ENCODE measurements around the gene PRDM5.

The PRDM5 gene

DNA sequence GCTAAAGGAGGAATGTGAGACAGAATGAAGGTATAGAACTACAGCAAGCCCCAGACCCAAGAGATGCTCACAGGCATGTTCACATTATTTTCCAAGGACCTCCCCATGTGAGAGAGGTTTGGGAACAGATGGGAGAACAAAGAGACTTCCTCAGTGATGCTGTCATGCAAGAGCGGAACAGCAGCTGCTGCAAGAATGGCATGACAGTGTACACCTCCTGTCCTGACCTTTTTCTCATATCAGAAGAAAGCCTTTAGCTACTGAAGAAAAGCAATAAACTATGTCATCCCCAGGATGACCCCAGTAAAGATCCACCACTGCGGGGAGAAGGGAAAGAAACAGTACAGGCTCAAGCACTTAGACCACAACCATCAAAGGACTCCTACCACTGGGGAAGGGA, 7.2 kb downstream of the PRDM5 start:
- H3K4me3 ChIP-seq (ENCODE audit: low read depth, low read length): no peak overlapping the region

DNA sequence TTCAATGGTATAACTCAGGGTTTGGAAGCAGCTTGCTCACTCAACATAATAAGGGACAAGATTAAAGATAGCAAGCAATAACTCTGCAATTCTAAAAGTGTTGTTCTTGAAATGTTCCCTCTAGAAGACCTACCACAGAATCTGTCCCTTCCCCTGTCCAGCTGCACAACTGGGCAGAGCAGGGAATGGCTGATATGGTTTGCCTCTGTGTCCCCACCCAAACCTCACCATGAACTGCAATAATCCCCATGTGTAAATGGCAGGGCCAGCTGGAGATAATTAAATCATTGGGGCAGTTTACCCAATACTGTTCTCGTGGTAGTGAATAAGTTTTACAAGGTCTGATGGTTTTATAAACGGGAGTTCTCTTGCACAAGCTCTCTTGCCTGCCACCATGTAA, 19.1 kb downstream of the PRDM5 start:
- no peak overlapping the region for H3K4me3 ChIP-seq (ENCODE audit: low read depth, low read length)

DNA sequence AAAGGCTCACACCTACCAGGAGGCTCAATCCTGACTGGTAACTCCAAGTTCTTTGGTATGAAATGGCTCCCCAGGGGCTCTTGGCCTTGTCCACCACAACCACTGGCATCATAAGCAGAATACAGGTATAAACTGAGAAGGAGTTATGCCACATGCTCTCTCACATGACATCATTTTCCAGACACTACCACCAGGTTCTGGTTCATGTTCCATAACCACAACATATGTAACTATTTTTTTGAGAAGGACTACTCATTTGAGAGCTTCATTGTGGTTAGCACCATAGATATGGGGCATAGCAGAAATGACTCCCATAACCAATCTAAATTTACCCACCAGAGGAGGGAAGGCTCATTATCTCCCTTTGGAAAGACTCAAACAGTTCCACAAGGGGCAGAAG, 19.6 kb downstream of the PRDM5 start:
- H3K4me3 ChIP-seq (ENCODE audit: low read depth, low read length): no peak overlapping the region

DNA sequence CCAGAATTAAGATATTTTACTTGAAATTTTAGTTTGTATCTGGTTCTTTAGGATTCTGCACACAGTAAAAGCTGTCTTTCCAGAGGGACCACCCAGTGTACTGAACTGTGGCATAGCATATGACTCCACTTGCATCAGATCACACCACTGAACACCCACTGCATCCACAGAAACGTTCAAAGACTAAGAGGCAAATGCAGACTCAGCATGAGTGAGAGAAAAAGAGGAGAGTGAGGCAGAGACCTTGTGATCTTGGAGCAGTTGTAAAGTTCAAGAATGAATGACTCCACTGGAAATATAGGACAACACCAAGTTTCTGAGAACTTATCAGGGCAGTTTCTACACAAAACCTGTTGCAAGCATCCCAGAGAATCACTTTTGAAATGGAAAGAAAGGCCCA, 20.8 kb downstream of the PRDM5 start:
- H3K4me3 ChIP-seq (ENCODE audit: low read depth, low read length): no peak overlapping the region

DNA sequence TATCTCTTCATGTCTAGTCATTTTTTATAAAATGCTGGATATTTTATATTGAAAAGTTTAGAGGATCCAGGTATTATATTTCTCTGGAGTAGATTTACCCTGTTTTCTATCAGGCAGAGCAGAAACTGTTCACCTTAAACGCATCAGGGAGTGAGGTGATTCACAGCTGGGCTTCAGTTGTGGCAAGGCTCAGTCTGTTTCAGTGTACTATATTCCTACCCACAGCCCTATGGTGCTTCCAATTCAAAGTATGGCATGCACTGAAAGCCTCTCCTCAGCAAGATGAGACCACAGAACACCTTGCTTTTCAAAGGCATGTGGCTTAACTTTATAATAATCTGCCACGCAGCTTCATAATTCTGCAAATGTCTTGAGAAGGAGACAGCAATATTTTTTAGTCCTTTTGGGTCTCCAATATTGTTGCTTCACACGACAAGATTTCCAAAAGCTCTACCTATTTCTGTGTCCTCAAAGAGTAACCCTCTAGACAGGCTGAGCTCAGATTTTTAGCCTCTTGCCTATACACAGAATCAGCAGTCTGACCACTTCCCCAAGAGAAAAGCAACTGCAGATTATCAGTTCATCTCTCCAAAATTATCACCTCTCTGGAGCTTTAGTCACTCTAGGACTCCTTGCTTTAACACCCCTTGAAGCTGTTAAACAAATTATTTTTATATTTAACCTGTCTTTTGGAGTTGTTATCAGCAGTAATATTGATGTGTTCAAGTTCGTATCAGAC, 24.4 kb downstream of the PRDM5 start:
- no peak overlapping the region for H3K4me3 ChIP-seq (ENCODE audit: low read depth, low read length)

DNA sequence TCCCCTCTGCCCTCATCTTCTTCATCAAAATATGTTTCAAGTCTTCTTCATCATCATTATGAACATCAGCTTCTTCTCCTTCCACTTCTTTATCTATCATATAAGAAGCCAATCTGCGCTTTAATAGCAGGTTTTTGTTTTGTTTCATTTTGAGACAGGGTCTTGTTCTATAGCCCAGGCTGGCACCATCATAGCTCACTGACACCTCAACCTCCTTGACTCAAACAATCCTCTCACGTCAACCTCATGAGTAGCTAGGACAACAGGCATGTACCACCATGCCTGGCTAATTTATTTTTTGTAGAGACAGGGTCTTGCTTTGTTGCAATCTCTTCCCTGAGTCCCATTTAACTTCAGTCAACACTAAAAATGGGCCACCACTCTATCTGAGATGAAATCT, 27.0 kb downstream of the PRDM5 start:
- H3K4me3 ChIP-seq (ENCODE audit: low read depth, low read length): no peak overlapping the region

DNA sequence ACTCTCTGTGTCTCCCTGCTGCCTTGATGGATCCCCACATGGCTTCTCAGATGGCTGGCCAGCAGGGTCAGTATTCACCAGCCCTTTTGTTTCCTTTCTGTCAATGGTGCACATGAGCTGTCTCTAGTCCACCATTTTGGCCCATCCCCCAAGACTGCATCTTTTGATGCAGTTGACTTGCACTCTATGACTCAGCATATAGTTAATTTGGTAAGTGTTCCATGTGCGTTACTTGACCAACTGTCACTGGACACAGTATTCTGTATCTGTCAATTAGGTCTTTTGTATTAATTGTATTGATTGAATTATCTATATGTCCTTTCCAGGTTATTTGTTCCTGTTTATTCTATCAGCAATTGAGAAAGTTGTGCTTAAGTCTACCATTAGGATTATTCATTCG, 29.2 kb downstream of the PRDM5 start:
- H3K4me3 ChIP-seq (ENCODE audit: low read depth, low read length): no peak overlapping the region

DNA sequence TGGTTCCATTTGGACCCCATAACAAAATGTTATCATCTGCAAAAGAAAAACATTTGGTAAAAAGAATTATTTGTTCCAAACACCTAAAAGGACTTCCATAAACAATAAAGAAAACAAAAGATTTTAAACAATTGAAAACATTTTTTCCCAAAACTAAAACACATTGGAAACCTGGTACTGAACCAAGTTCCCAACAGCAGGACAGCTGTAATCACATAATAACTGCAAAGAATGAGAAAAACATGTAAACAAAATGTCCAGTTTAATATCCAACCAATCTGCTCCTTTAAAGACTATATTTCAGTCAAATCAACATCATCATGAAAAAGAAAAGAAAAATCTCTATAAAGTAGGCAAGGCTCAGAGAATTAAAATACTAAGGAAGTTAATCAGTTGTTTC, 36.3 kb downstream of the PRDM5 start:
- no peak overlapping the region for H3K4me3 ChIP-seq (ENCODE audit: low read depth, low read length)

DNA sequence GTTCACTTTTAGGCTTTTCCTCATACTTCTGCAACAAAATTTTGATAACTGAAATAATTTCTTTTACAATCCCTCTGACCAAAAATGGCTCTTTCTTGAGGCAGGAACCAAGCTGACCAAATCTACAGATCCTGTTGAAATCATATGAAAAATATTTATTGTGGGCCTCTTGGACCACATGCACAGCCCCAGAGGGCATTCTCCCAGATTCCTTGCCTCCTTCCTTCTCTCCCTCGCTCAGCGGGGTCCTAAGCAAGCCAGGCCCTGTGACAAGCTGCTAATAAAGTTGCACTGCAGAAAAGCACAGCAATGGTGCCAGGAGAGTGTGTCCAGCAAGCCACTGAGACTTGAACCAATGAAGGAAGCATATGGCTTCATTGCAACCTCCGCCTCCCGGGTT, 40.7 kb downstream of the PRDM5 start:
- no peak overlapping the region for H3K4me3 ChIP-seq (ENCODE audit: low read depth, low read length)

DNA sequence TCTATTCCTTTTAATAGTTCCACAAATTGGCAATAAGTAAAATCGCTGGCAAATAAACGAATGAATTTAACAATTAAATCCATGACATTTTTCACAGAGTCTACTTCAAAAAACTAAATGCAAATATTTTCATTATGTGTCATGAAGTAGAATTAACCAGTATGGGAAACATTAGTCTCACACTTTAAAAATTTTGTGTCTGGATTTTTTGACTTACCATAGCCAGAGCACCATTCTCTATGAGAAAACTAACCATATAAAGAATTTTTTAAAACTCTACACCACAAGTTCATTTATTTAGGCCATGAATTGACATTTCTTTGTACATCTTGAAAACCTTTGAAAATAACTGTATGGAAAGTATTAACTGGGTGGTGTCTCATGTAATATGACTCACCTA, 41.2 kb downstream of the PRDM5 start:
- H3K4me3 ChIP-seq (ENCODE audit: low read depth, low read length): no peak overlapping the region

DNA sequence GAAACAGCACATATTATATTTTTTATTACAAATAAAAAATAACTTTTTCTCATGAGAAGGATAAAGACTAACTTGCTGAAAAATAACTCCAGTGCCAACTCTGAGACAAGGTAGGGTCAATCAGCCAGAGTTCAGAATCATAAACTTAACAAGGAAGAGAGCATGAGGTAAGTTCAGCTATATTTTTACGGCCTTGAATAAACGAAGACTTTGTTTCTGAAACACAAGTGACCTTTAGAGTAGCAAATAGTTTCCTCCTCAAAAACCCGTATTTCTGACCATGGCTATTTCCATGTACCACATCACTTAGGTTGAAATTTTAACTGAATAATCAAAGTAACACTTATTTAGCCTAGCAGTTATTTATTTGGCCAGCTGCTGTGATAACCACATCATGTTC, 45.5 kb downstream of the PRDM5 start:
- H3K4me3 ChIP-seq (ENCODE audit: low read depth, low read length): no peak overlapping the region

DNA sequence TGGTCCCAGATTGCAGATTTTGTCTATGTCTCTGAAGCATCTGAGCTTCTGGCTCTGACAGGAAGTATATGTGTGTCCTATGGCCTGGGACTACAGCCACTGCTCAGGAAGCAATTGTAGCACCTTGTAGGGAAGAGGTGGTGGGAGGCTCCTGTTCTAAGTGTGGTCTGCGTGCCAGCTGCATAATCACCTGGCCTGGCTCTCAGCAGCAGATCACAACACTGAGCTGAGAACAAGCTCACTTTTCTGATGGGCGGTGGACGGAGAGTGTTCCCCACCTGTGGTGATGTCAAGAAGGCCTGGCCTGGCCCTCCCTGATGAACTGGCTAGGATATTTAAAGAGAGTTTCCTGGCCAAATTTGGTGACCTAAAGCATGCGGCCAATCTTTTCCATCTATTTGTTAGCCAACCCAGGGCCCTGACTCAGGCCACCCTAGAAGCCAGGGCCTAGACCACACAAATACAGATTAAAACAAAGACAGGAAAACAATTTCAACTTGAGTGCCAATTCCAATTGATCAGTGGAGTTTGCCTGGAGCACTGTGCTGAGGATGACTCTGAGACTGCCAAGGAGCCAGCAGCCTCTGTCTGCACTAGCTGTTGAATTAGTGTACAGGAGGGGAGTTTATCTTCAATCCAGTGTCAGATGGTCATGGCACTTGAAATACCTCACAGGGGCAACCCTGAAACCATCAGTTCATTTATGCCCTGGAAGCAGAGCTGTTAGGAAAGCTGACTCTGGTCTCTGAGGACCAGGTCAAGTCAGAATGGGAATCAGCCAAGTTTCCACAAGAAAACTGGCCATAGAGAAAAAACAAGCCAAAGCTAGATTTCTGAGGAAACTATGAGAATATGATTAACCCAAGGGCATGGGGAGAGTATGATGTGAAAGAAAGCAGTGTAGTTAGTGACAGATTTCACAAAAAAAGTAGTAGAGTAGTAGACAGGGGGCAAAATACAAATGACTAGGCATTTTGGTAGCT, 47.4 kb downstream of the PRDM5 start:
- no peak overlapping the region for H3K4me3 ChIP-seq (ENCODE audit: low read depth, low read length)

DNA sequence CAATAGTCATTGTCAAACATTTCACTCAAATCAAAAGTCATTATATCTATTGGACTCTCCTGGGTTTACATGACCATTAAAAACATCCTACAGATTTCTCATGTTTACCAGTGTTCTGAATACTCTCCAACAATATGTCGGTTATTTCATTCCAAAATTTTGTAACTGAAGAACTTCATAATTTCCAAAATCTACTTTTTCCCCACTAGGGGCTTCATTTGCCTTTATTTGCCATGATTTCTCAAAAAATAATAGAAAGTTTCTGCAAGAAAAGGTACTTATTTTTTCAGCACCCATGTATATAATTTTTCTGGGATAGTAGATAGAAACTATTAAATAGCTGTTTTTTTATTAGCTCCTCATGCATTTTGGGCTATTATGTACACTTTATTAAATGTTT, 49.0 kb downstream of the PRDM5 start:
- H3K4me3 ChIP-seq (ENCODE audit: low read depth, low read length): no peak overlapping the region

DNA sequence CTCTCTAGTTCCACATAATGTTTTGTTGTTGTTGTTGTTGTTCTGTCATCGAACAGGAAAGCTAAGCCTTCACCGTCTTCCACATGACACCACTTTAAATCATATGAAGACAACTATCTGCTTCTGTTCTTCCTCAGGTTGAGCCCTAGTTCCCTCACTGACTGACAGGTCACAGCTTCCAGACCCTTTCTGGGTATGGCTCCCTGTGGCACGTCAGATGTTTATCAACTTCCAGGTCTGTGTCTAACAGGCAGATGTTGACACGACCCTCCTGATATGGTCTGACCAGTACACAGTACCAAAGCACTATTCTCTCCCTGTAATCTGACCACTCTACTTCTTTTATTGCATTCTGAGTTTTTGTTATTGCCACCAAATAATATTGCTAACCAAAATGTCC, 51.4 kb downstream of the PRDM5 start:
- no peak overlapping the region for H3K4me3 ChIP-seq (ENCODE audit: low read depth, low read length)

DNA sequence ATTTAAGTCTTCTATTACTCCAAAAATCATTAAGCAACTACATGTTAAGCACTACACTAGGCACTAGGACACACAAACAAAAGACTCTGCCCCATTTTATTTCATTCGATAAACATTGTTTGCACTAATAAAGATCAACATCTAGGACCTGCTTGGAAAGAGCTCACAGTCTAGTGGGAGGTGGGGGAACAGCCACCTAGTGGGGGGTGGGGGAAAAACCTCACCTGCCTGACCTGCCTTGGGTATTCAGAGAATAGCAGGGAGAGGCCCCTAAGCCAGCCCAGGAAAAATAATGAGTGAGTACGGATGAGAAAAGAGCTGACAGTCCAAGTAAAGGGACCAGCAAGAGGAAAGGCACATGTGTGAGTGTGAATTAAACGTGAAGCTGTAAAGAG, 52.2 kb downstream of the PRDM5 start:
- no peak overlapping the region for H3K4me3 ChIP-seq (ENCODE audit: low read depth, low read length)

DNA sequence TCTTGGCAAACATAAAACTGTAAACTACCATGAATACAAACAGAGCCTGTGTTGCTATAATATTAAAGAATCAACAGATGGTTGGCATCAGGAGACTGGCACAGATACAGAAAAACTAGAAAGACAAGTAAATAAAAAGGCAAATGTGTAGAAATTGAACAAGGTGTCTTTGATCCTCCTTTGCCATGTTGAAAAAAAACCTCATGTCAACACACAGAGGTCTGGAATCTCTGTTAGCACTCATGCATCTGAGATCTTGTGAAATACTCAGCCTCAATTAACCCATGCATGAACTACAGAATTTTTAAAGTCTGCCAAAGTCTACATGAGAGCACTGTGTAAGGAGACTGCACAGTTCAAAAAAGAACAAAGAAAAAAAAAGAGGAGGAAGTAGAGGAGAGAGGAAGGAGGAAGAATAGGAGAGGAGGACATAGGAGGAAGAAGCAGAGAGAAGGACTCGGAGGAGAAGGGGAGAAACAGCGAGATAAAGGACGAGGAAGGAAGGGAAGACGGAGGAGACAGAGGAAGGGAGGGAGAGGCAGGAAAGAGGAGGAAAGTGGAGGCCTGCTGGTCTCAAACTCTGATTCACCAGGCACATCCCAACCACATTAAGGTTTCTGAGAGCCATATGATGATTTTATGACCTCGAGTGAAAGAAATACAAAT, 52.8 kb downstream of the PRDM5 start:
- no peak overlapping the region for H3K4me3 ChIP-seq (ENCODE audit: low read depth, low read length)

DNA sequence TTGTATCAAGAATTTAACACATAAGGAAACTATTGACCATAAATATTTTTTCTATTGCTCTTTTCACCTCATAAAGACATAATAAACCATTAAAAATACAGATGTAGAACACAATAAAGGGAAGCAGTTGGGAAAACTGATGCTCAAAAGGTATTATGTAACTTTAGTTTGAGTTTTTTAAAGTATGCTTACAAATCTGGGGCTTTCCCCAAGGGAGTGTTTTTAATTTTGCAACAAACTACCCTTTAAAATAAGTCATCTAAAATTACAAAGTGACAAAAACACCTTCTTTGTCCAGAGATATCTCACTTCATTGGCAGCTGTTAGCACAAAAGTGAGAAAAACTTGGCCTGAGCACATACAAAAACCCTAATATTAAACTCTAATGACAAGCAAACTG, 55.0 kb downstream of the PRDM5 start:
- no peak overlapping the region for H3K4me3 ChIP-seq (ENCODE audit: low read depth, low read length)

DNA sequence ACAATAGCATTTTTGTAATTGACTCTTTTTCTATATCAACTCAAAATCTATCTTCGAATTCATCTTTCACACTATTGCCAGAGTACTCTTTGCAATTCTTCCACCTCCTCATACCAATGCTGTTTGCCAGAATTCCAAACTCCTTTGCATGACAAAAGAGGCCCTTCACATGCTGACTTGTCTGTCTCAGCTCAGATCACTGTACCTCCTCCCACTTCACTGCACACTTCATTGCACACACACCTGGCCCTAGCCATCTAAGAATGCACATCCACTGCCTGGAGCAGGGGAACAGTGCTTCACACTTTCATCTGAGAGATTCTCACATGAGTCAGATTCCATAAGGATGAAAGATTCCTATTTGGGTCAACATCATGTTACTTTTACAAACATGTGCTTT, 56.5 kb downstream of the PRDM5 start:
- no peak overlapping the region for H3K4me3 ChIP-seq (ENCODE audit: low read depth, low read length)

DNA sequence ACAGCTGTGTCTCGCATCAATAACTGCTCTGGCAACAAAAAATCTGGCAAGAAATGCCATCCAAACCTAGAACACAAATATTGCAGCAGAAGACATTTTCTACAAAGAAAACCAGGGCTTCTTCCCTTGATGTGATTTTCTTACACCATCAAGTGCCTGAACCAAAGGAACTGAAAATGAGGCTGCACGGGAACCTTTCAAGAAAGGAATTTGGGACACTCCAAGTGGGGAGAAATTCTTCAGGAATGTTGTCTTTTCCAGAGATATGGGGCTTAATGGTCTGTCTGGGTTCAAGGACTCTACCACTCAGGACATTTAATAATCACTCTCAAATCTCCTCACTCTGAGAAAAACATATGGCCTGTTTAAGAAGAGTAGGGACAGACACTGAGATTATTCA, 57.6 kb downstream of the PRDM5 start:
- H3K4me3 ChIP-seq (ENCODE audit: low read depth, low read length): no peak overlapping the region

DNA sequence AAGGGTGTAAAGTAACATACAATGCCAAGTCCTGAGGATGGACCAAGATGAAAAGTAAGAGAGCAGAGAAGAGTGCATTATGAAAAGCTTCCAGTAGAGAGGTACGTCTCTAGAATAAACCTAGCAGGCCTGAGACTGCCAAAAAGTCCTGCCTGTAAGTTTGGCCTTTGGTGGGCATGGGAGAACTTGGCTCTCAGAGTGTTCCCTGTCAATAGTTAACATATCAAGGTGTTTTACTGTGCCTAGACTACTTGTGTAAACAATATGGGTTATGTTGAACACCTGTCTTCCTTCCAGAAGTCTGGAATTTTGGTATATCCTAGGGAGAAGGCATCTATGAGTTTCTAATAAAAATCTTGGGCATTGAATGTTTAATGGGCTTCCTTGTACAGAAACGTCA, 60.1 kb downstream of the PRDM5 start:
- no peak overlapping the region for H3K4me3 ChIP-seq (ENCODE audit: low read depth, low read length)

DNA sequence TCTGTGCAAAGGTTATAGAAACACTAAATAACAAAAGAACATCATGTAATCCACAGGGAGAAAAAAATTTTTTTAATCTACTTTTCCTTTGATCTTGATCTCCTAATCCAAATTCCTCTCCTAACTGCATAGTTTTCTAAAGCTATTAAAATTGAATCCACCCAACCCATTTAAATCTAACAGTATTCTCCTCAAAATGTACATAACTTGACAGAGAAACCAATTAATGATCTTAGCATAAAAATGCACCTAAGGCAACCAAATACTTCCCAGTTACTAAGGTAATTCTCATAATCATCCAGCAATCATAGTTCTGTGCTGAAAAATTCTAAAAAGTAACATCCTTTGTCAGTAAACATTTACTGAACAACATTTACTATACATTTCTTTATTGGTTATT, 60.7 kb downstream of the PRDM5 start:
- H3K4me3 ChIP-seq (ENCODE audit: low read depth, low read length): no peak overlapping the region

DNA sequence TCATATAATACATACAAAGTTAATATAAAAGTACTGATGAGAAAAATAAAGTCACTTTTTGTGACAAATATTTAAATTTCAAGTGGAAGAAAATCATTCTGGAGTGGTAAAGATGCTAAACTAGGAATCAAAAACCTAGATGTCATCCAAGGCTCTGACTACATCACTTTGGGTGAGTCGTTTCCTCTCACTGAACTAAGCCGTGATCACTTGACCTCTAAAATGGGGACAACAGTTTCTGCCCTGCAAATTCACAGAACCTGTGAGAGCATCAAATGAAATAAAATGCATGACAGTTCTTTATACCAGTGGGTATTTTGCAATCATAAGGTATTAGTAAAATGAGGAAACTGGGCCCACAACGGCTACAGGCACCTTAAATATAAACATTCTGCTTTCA, 63.8 kb downstream of the PRDM5 start:
- no peak overlapping the region for H3K4me3 ChIP-seq (ENCODE audit: low read depth, low read length)
